ENCODE results near the gene CCT6B. TPM values are rescaled to one million over a fixed set of nuclear protein-coding genes. Genes with fewer than 3 reads are reported as not detected.

The CCT6B gene, protein sequence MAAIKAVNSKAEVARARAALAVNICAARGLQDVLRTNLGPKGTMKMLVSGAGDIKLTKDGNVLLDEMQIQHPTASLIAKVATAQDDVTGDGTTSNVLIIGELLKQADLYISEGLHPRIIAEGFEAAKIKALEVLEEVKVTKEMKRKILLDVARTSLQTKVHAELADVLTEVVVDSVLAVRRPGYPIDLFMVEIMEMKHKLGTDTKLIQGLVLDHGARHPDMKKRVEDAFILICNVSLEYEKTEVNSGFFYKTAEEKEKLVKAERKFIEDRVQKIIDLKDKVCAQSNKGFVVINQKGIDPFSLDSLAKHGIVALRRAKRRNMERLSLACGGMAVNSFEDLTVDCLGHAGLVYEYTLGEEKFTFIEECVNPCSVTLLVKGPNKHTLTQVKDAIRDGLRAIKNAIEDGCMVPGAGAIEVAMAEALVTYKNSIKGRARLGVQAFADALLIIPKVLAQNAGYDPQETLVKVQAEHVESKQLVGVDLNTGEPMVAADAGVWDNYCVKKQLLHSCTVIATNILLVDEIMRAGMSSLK
- total RNA-seq = 0.54 and 2.4 TPM in 2 replicates

GRCh38 chr17:34961093-34961911, at the start of gene CCT6B, which contains the start of gene ZNF830:
CCT6B (minus strand) TSS chr17:34961460; CDS start chr17:34961393, 67 bp downstream.
ZNF830 (plus strand) TSS chr17:34961540; CDS start chr17:34961567, 27 bp downstream.

GRCh38 chr17:34980353-34980680, 19.1 kb upstream of the CCT6B start, which contains the start of gene LIG3:
LIG3 (plus strand) TSS chr17:34980512; CDS start chr17:34983006, 2,494 bp downstream.

Other genes starting within 250 kb of the CCT6B start
- gene ZNF830, start 80 bp upstream of the CCT6B start, total RNA-seq = 5.6 and 7.3 TPM in 2 replicates
- 8.7 and 11.9 TPM in 2 replicates for gene LIG3, start 19.1 kb upstream of the CCT6B start, total RNA-seq
- 5.3 and 10.8 TPM in 2 replicates for gene RFFL, start 102.2 kb upstream of the CCT6B start, total RNA-seq
- gene RAD51D, start 158.4 kb upstream of the CCT6B start, total RNA-seq = 4.7 and 9.0 TPM in 2 replicates
- gene FNDC8, start 160.2 kb upstream of the CCT6B start, total RNA-seq = not detected in 2 replicates
- gene NLE1, start 180.8 kb upstream of the CCT6B start, total RNA-seq = 7.8 and 9.6 TPM in 2 replicates
- not detected in 2 replicates for gene UNC45B, start 186.4 kb upstream of the CCT6B start, total RNA-seq
- not detected in 2 replicates for gene SLC35G3, start 232.9 kb upstream of the CCT6B start, total RNA-seq

Measured in cardiac atrium fibroblast (primary cell).